HAP-1 (cell line): Measurements from ENCODE around the gene RAD51D.
"Not testable (repeated sequence)": the region's sequence is repeated elsewhere in the genome, so short reads cannot be mapped to it uniquely, and the experiment has no call there.

Source experiments
- DNase-seq, 2 experiments: peaks; one replicate each; pipeline ENCODE4 v3.0.0-alpha.2; 2016 to 2020; ENCODE audit warnings: low spot score in 2 of 2
- H3K27me3 ChIP-seq: fragments of 250-450 bp; sonication (Bioruptor Pico); 2 replicates; pipeline ENCODE4 v1.5.1; 2020; ENCODE audit warnings: low read depth, mild to moderate bottlenecking, moderate library complexity
- H3K36me3 ChIP-seq: fragments of 250-450 bp; sonication (Bioruptor Pico); replicated peaks from 2 replicates; pipeline ENCODE4 v1.5.1; 2020; ENCODE audit warnings: mild to moderate bottlenecking
- H3K4me1 ChIP-seq: fragments of 250-450 bp; sonication (Bioruptor Pico); 2 replicates; pipeline ENCODE4 v1.5.1; 2020; ENCODE audit warnings: mild to moderate bottlenecking
- H3K4me3 ChIP-seq: fragments of 250-450 bp; sonication (Bioruptor Pico); 2 replicates; pipeline ENCODE4 v1.5.1; 2020; ENCODE audit warnings: mild to moderate bottlenecking, moderate library complexity
- H3K9me3 ChIP-seq: fragments of 250-450 bp; sonication (Bioruptor Pico); 2 replicates; pipeline ENCODE4 v1.5.1; 2020; ENCODE audit warnings: mild to moderate bottlenecking, moderate library complexity
- in situ Hi-C: fragments of 300-500 bp; cut with MboI; formaldehyde crosslinking; loops from 3 replicates; pipeline ENCODE4 v1.14.3; 2020; ENCODE audit warnings: low sequenced_read_pairs, inconsistent platforms, mixed read lengths

RAD51D gene

DNA sequence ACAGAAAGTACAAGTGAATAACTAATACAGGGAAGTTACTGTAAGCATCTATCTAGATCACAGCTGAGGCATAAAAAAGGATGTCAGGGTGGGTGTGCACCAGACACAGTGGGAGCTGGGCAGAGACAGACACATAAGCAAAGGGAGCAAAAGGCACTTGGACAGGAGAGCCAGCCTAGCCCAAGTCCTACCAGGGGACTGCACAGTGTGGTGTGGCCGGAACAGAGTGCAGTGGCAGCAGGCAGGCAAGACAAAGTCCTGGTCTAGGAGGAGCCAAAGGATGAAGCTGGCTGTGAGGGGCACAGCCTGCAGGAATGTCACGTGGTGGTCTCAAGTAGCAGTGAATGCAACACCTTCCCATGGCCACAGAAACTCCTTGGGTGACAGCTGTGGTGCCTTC lies 21.9 kb downstream of the RAD51D start:
- H3K36me3 ChIP-seq, result peaks cover 24% of the 10 kb centered on the region
- in situ Hi-C loops, result no loop called here

GRCh38 chr17:35095741-35096140 lies 23.9 kb downstream of the RAD51D start:
- no peak for DNase-seq
- Histone ChIP-seq H3K4me1 (no peaks in the 10 kb centered on the region), H3K36me3 (peaks cover 16% of the 10 kb centered on the region), H3K9me3 (no peaks in the 10 kb centered on the region), H3K4me3 (no peak overlapping the region), H3K27me3 (no peaks in the 10 kb centered on the region)
- in situ Hi-C loops, result no loop called here

More for the DNA sequence above, 21.9 kb downstream of the RAD51D start:
- H3K27me3 ChIP-seq, result no peaks in the 10 kb centered on the region
- H3K4me1 ChIP-seq, result no peaks in the 10 kb centered on the region
- H3K4me3 ChIP-seq, result no peak overlapping the region
- no peak for DNase-seq
- no peaks in the 10 kb centered on the region for H3K9me3 ChIP-seq

DNA sequence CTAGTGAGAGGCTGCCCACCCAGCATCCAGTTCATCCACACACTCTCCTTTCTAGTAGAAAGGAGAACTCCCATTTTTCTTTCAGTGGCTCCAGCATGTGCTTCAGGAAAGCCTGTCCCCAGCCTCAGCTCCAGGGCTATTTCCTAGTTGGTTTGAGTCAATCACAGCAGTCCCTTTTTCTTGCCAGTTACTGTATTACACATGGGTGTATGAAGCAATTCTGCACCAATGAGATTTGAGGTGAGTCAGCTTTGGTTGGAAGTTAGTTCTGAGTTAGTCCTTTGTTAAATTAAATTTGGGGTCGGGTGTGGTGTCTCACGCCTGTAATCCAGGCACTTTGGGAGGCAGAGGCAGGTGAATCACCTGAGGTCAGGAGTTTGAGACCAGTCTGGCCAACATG lies 24.8 kb downstream of the RAD51D start:
- Histone ChIP-seq H3K9me3 (no peaks in the 10 kb centered on the region), H3K27me3 (no peaks in the 10 kb centered on the region), H3K4me3 (no peak overlapping the region), H3K36me3 (peaks cover 9% of the 10 kb centered on the region), H3K4me1 (no peaks in the 10 kb centered on the region)
- DNase-seq, result no peak
- in situ Hi-C loops, result no loop called here

- H3K9me3 ChIP-seq, H3K36me3 ChIP-seq, H3K27me3 ChIP-seq, H3K4me3 ChIP-seq, DNase-seq, in situ Hi-C loops: not testable (repeated sequence)
- peaks cover 26% of the 10 kb centered on the region for H3K4me1 ChIP-seq
Observed at GRCh38 chr17:35090707-35091106, 29.0 kb downstream of the RAD51D start.

DNA sequence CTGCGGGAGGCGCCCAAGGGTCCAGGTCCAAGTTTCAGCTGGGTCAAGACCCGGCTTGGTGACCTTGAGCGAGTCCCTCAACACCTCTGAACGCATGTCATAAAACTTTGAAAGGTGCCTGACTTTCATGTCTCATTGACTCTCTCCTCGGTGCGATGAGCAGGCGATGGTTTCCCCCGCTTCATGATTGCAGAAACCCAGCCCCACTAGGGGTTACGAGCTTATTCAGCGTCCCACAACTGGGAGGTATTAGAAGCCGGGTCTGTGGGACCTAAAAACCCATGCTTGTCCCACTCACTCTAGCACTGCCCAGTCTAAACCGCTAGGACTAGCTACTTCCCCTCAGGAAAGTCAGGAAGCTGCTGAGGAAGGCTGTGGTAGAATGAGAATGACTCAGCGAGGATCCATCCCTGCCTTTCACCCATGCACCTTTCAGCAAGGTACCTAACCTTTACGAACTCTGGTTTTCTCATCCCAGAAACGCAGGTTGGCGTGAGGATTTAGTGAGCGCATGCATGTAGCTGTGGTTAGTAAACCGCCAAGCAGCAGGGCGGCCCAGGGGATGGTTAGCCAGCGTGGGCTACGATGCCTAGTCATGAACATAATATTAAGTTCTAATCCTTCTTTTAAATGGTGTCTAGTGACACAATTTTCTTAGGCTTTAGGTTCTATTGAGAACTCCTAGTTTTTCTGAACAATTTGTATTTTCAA lies 29.9 kb downstream of the RAD51D start:
- Histone ChIP-seq H3K9me3 (no peaks in the 10 kb centered on the region), H3K4me3 (peak overlapping the region; percentile 19), H3K27me3 (no peaks in the 10 kb centered on the region), H3K4me1 (peaks cover 36% of the 10 kb centered on the region), H3K36me3 (no peaks in the 10 kb centered on the region)
- in situ Hi-C loops, result loop anchor here (10.0 kb wide), 1 partner anchor 105 kb away; the partner anchor contains the start of gene LIG3
- DNase-seq, result peak in 1 of 2 experiments; percentile 31

- peak overlapping the region; percentile 58 for H3K4me3 ChIP-seq
- no peaks in the 10 kb centered on the region for H3K36me3 ChIP-seq
- peaks cover 37% of the 10 kb centered on the region for H3K4me1 ChIP-seq
- in situ Hi-C loops, result loop anchor here (10.0 kb wide), 1 partner anchor 104 kb away; the partner anchor contains the start of gene LIG3
- no peaks in the 10 kb centered on the region for H3K9me3 ChIP-seq
- no peaks in the 10 kb centered on the region for H3K27me3 ChIP-seq
- DNase-seq, result peak; percentile 68 to 89
Observed at GRCh38 chr17:35088881-35089585, 30.6 kb downstream of the RAD51D start.

DNA sequence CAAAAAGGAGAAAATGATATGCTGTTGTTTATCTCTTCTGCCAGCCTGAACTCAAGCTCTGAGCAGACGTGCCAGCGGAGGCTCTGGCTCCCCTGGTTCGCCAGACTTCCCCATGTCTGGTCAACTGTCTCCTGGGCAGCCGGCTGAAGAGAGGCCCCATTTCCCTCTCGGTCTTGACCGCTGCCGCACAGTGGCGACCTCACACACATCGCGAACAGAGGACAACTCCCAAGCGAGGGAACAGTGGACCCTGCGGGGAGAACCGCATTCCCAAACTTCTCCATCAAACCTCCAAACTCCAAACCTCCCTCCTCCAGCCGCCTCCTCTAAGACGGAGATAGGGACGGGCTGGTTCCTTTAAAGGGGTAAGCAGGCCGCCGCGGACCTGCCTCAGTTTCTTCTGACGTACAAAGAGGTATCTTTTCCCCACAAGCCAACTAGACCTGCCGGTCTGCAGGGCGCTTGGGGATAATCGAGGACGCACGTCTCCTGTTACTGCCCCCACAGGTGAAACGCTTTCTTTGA lies 31.2 kb downstream of the RAD51D start:
- H3K4me3 ChIP-seq, result peak overlapping the region; percentile 58
- peak; percentile 33 to 49 for DNase-seq
- H3K36me3 ChIP-seq, result no peaks in the 10 kb centered on the region
- H3K4me1 ChIP-seq, result peaks cover 38% of the 10 kb centered on the region
- in situ Hi-C loops, result loop anchor here (10.0 kb wide), 1 partner anchor 104 kb away; the partner anchor contains the start of gene LIG3
- no peaks in the 10 kb centered on the region for H3K9me3 ChIP-seq
- no peaks in the 10 kb centered on the region for H3K27me3 ChIP-seq

- Histone ChIP-seq H3K9me3 (no peaks in the 10 kb centered on the region), H3K4me1 (peaks cover 44% of the 10 kb centered on the region), H3K27me3 (no peaks in the 10 kb centered on the region), H3K4me3 (peak overlapping the region; percentile 58), H3K36me3 (no peaks in the 10 kb centered on the region)
- peak in 1 of 2 experiments; percentile 20 for DNase-seq
- in situ Hi-C loops, result loop anchor here (10.0 kb wide), 1 partner anchor 103 kb away; the partner anchor contains the start of gene LIG3
Observed at GRCh38 chr17:35087731-35088355, 31.8 kb downstream of the RAD51D start.

- Histone ChIP-seq H3K9me3 (no peaks in the 10 kb centered on the region), H3K4me3 (peak overlapping the region; percentile 58), H3K27me3 (no peaks in the 10 kb centered on the region), H3K4me1 (peaks cover 52% of the 10 kb centered on the region), H3K36me3 (no peaks in the 10 kb centered on the region)
- in situ Hi-C loops, result loop anchor here (10.0 kb wide), 1 partner anchor 102 kb away; the partner anchor contains the start of gene LIG3
- peak; percentile 40 to 57 for DNase-seq
Observed at GRCh38 chr17:35086931-35087573, 32.6 kb downstream of the RAD51D start.

GRCh38 chr17:35086164-35086563 lies 33.5 kb downstream of the RAD51D start:
- no peaks in the 10 kb centered on the region for H3K9me3 ChIP-seq
- peaks cover 61% of the 10 kb centered on the region for H3K4me1 ChIP-seq
- no peak for DNase-seq
- H3K36me3 ChIP-seq, result no peaks in the 10 kb centered on the region
- in situ Hi-C loops, result loop anchor here (10.0 kb wide), 1 partner anchor 101 kb away; the partner anchor contains the start of gene LIG3
- no peaks in the 10 kb centered on the region for H3K27me3 ChIP-seq
- H3K4me3 ChIP-seq, result no peak overlapping the region

DNA sequence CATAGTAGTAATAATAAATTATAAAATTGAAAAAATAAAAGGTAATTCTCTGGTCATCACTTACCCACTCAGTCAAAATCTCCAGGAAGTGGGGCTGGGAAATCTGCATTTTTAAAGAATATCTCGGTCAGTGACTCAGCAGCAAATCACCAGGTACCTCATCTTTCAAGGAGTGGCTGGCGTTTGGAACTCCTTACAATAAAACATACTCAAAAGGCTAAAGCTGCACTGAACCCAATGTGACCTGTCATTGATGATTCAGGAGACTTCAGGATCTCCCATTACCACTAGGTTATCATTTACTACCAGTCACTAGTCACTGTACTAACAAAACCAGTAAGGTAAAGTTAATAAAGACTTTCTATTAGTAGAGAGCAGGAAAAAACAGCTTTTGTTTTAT lies 34.7 kb downstream of the RAD51D start:
- H3K4me1 ChIP-seq, result peaks cover 73% of the 10 kb centered on the region
- no peaks in the 10 kb centered on the region for H3K27me3 ChIP-seq
- H3K36me3 ChIP-seq, result no peaks in the 10 kb centered on the region
- no peaks in the 10 kb centered on the region for H3K9me3 ChIP-seq
- no peak overlapping the region for H3K4me3 ChIP-seq
- in situ Hi-C loops, result loop anchor here (10.0 kb wide), 1 partner anchor 100 kb away; the partner anchor contains the start of gene LIG3
- DNase-seq, result peak in 1 of 2 experiments; percentile 40

DNA sequence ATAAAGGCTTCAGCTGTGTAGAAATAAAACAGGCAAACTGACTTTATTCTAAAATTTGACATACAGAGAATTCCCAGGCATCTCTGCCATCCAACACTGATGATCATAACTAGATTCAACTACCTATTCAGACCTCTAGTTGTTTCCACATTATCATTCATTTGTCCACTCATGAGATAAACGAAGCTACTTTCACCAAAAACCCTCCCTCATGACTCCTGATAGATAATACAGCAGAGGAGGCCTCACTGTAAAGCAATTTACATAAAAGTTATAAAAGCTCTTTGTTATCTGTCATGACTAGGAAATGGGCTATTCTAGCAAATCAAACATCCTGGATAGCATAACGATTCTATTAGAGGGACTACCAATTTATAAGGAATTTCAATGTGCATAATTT lies 36.6 kb downstream of the RAD51D start:
- Histone ChIP-seq H3K4me3 (no peak overlapping the region), H3K4me1 (peaks cover 71% of the 10 kb centered on the region), H3K36me3 (no peaks in the 10 kb centered on the region), H3K27me3 (no peaks in the 10 kb centered on the region), H3K9me3 (no peaks in the 10 kb centered on the region)
- no peak for DNase-seq
- in situ Hi-C loops, result loop anchor here (10.0 kb wide), 1 partner anchor 98 kb away; the partner anchor contains the start of gene LIG3

DNA sequence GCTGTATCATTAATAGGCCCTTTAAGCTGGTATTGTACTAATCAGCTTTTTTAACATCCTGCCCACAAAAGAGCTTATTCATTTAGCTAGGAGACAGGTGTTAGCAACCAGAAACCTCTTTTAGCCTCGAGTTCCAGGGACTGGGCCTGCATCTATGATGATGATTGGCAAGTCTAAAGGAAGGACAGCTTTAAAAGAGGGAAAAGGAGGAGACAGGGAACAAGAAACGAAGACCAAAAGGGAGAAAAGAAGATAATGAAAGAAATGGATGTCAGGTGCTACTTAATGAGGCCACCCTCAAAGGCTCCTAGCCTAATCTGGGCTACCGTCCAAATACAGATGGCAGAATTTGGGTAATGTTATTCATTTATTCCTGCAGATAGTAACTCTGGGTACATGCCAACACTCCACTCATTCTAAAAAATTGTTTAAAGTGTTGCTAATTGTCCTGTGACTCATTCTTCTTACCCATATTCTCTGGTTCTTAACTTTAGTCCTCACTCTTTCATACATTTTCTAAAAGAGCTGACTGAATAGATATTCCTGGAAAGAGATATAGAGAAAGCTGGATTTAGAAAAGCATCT lies 37.5 kb downstream of the RAD51D start:
- no peaks in the 10 kb centered on the region for H3K9me3 ChIP-seq
- DNase-seq, result peak; percentile 57 to 78
- H3K4me3 ChIP-seq, result no peak overlapping the region
- peaks cover 65% of the 10 kb centered on the region for H3K4me1 ChIP-seq
- H3K27me3 ChIP-seq, result no peaks in the 10 kb centered on the region
- H3K36me3 ChIP-seq, result no peaks in the 10 kb centered on the region
- in situ Hi-C loops, result loop anchor here (10.0 kb wide), 1 partner anchor 97 kb away; the partner anchor contains the start of gene LIG3
